ENCODE measurements around the gene WDR73. TPM values are rescaled to one million over a fixed set of nuclear protein-coding genes. Genes with fewer than 3 reads are reported as not detected.

WDR73 gene
- total and polyA plus RNA-seq, 2 donors (not counting 3 experiments of a cell fraction or from before 2014, with no cell fraction given) = 29.0 to 29.1 TPM

- no peak for DNase-seq (ENCODE audit: low read depth, low spot score)
- Histone ChIP-seq H3K4me1 (ENCODE audit: control insufficient read depth, extremely low read depth, insufficient read depth, low read length) (no peaks in the 10 kb centered on the region), H3K9me1 (replicated peaks; ENCODE audit: control insufficient read depth, extremely low read depth, insufficient read depth, low read length) (no peaks in the 10 kb centered on the region), H3K4me2 (ENCODE audit: insufficient read depth, low read length) (no peak overlapping the region), H3K9me3 (replicated peaks; ENCODE audit: control insufficient read depth, insufficient read depth, low read length) (no peaks in the 10 kb centered on the region), H3K4me3 (replicated peaks in 1 of 3; ENCODE audit: insufficient read depth in 1 of 3, low read depth in 1 of 3, low read length in 3 of 3) (no peak overlapping the region), H4K20me1 (replicated peaks; ENCODE audit: control insufficient read depth, extremely low read depth, insufficient read depth, low read length) (peaks cover 5% of the 10 kb centered on the region), H3K79me2 (ENCODE audit: control insufficient read depth, insufficient read depth, low read length) (peaks cover 90% of the 10 kb centered on the region), H2AFZ (ENCODE audit: low read depth, low read length) (no peak overlapping the region), H3K9ac (replicated peaks; ENCODE audit: extremely low read depth, insufficient read depth, low read length) (no peak overlapping the region), H3K27ac (ENCODE audit: insufficient read depth, low read depth, low read length) (no peak overlapping the region), H3K27me3 (ENCODE audit: control insufficient read depth in 2 of 2, insufficient read depth in 2 of 2, low read length in 2 of 2) (no peaks in the 10 kb centered on the region), H3K36me3 (ENCODE audit: control insufficient read depth in 2 of 2, extremely low read depth in 1 of 2, insufficient read depth in 2 of 2, low read length in 2 of 2) (no peaks in the 10 kb centered on the region)
- ChIA-PET POLR2A (interaction anchor here (0.6 kb wide), 1 partner anchor 83 kb away, joined by 5 read pairs; no protein-coding TSS in a partner anchor), CTCF (interaction anchor here (1.5 kb wide), 1 partner anchor 18 kb away, joined by 3 read pairs; no protein-coding TSS in a partner anchor)
- BruUV-seq (replicated peaks) = no TSS peak
- no peak for FAIRE-seq
- intact Hi-C loops (cut with micrococcal nuclease) = loop anchor here (2.0 kb wide), 1 partner anchor 16 kb away; no protein-coding TSS in a partner anchor
- TF ChIP-seq POLR2A (IDR thresholded peaks at IDR 0.05; ENCODE audit: low read depth, low read length) (no peak), JUN (IDR thresholded peaks at IDR 0.05; ENCODE audit: borderline replicate concordance, insufficient read depth, insufficient read length, low read depth) (no peak)
- dilution Hi-C loops (cut with MboI; ENCODE audit: extremely low pct_ligation_motif_present, low sequenced_read_pairs) = no loop called here
These were observed 42.7 kb upstream of the WDR73 start for GRCh38 chr15:84696757-84697156.

GRCh38 chr15:84690342-84690741, 36.3 kb upstream of the WDR73 start:
- Histone ChIP-seq H3K79me2 (ENCODE audit: control insufficient read depth, insufficient read depth, low read length) (peaks cover 37% of the 10 kb centered on the region), H3K27ac (ENCODE audit: insufficient read depth, low read depth, low read length) (no peak overlapping the region), H3K4me2 (ENCODE audit: insufficient read depth, low read length) (no peak overlapping the region), H3K4me3 (replicated peaks in 1 of 3; ENCODE audit: insufficient read depth in 1 of 3, low read depth in 1 of 3, low read length in 3 of 3) (no peak overlapping the region), H3K27me3 (ENCODE audit: control insufficient read depth in 2 of 2, insufficient read depth in 2 of 2, low read length in 2 of 2) (no peaks in the 10 kb centered on the region), H3K9ac (replicated peaks; ENCODE audit: extremely low read depth, insufficient read depth, low read length) (no peak overlapping the region), H4K20me1 (replicated peaks; ENCODE audit: control insufficient read depth, extremely low read depth, insufficient read depth, low read length) (no peaks in the 10 kb centered on the region), H3K9me1 (replicated peaks; ENCODE audit: control insufficient read depth, extremely low read depth, insufficient read depth, low read length) (no peaks in the 10 kb centered on the region), H3K4me1 (ENCODE audit: control insufficient read depth, extremely low read depth, insufficient read depth, low read length) (no peaks in the 10 kb centered on the region), H3K9me3 (replicated peaks; ENCODE audit: control insufficient read depth, insufficient read depth, low read length) (no peaks in the 10 kb centered on the region), H2AFZ (ENCODE audit: low read depth, low read length) (no peak overlapping the region), H3K36me3 (ENCODE audit: control insufficient read depth in 2 of 2, extremely low read depth in 1 of 2, insufficient read depth in 2 of 2, low read length in 2 of 2) (peaks cover 3 to 4% of the 10 kb centered on the region in 2 experiments)
- FAIRE-seq = no peak
- intact Hi-C loops (cut with micrococcal nuclease) = no loop called here
- POLR2A ChIA-PET = no interaction called here
- no peak for DNase-seq (ENCODE audit: low read depth, low spot score)
- no TSS peak for BruUV-seq (replicated peaks)
- CTCF ChIA-PET = no interaction called here
- dilution Hi-C loops (cut with MboI; ENCODE audit: extremely low pct_ligation_motif_present, low sequenced_read_pairs) = no loop called here
- no peak for TF ChIP-seq MYC (IDR thresholded peaks at IDR 0.05; ENCODE audit: low read depth, low read length)
- no peak for TF ChIP-seq JUN (IDR thresholded peaks at IDR 0.05; ENCODE audit: borderline replicate concordance, insufficient read depth, insufficient read length, low read depth)
- TF ChIP-seq GATA2 (IDR thresholded peaks at IDR 0.05; ENCODE audit: insufficient read depth, insufficient read length, low read depth, low read length) = no peak
- TF ChIP-seq MAX (IDR thresholded peaks at IDR 0.05; ENCODE audit: insufficient read depth, insufficient read length) = no peak
- TF ChIP-seq CTCF (IDR thresholded peaks at IDR 0.05; ENCODE audit: extremely low read depth in 1 of 2, insufficient read depth in 1 of 2, low read depth in 1 of 2, low read length in 2 of 2) = no peak
- TF ChIP-seq POLR2A (IDR thresholded peaks at IDR 0.05; ENCODE audit: low read depth, low read length) = no peak
- TF ChIP-seq POLR2AphosphoS5 (IDR thresholded peaks at IDR 0.05; ENCODE audit: insufficient read depth, low read depth, low read length) = no peak
- TF ChIP-seq FOS (IDR thresholded peaks at IDR 0.05; ENCODE audit: borderline replicate concordance, insufficient read depth, low read length) = no peak
- no peak for TF ChIP-seq EZH2 (IDR thresholded peaks at IDR 0.05; ENCODE audit: borderline replicate concordance, low read depth, low read length, severe bottlenecking)
